NCI-H82 treated with DMSO at 0.1 percent for 48 hours (cell line): ENCODE data around the gene ERCC6L.

ENCODE experiments used
- DNase-seq: peaks from one replicate; lab custom pipeline; 2025; ENCODE audit not compliant: unreplicated experiment; lab: John Stamatoyannopoulos, UW

ERCC6L gene

GRCh38 chrX:72169008-72169728 lies 69.7 kb downstream of the ERCC6L start:
- DNase-seq = no peak

DNA sequence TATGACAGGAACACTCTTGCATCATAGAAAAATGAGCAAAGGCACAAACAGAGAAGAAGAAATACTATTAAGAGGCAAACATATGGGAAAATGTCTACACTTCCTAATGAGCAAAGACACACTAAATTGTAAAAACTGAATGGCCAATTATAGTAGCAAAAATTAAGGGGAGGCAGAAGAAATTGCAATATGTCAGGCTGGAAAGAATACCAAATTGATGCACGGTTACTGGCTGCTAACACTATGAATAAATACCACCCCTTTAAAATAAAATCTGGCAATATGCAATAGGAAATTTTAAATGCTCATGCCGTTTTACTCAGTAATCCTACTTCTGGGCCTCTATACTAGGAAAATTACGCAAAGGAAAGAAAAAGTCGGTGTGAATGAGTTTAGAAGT lies 73.3 kb downstream of the ERCC6L start:
- DNase-seq = no peak

DNA sequence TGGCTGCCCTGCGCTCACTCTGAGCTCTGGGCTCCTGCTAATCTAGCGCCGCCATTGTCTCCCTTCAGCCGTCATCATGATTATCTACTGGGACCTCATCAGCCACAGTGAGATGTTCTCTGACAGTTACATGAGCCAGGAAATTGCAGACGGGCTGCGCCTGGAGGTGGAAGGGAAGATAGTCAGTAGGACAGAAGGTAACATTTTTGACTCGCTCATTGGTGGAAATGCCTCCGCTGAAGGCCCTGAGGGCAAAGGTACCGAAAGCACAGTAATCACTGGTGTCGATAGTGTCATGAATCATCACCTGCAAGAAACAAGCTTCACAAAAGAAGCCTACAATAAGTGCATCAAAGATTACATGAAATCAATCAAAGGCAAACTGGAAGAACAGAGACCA lies 79.1 kb downstream of the ERCC6L start:
- no peak for DNase-seq

DNA sequence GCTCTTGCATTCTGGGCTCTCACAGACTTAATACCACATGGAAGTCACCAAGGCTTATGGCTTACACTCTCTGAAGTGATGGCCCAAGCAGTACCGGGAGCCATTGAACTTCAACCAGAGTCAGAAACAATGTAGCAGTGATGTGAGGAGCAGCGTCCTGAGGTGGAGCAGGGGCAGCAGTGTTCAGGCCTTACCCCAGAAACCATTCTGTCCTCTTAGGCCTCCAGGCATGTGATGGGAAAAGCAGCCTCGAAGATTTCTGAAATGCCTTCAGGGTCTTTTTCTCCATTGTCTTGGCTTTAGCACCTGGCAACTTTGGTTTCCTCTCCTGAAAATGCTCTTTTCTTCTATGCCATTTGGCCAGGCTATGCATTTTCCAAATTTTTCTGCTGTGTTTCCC lies 80.1 kb downstream of the ERCC6L start:
- no peak for DNase-seq
